GM20431 (cell line): Measurements from ENCODE around the gene ANKRD10.
"Not testable (repeated sequence)": the region's sequence is repeated elsewhere in the genome, so short reads cannot be mapped to it uniquely, and the experiment has no call there.

Source experiments
- in situ Hi-C: fragments of 300-500 bp; cut with MseI, MboI; formaldehyde crosslinking; loops from one replicate; pipeline ENCODE4 v1.15.0; 2020; ENCODE audit warnings: low sequenced_read_pairs; ENCODE audit not compliant: unreplicated experiment

ANKRD10 gene

DNA sequence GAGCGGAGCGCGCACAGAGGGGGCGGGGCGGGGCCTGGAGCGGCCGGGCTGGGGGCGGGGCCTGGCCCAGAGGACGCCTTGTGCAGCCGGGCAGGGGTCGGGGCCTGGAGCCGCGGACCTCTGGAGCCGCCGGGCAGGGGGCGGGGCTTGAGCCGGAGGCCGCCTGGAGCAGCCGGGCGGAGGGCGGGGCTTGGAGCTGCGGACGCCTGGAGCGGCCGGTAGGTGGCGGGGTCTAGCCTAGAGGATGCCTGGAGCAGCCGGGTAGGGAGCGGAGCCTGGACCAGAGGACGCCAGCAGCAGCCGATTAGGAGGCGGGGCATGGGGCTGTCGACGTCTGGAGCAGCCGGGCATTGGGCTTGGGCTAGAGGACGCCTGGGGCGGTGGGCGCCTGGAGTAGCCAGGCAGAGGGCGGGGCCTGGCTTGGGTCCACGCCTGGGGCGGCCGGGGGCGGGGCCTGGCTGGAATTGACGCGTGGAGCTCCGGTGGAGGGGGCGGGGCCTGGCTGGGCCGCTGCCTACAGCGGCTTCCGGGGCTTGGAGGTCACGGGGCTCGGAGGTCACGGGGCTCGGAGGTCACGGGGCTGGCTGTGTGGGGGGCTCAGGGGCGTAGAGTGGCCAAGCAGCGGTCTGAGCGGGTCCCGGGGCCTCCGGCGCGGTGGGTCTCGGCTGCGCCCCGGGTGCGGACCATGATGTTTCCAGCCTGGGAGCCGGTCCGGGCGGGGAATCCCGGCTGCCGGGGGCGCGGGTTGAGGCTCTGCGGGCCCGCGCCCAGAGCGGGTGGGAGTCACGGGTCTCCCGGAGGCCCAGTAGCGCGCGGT lies at the start of gene ANKRD10:
TSS of gene ANKRD10 (minus strand) at position 13 of the 817 bp plus-strand sequence. CDS start 135 bp downstream, outside the sequence.
- in situ Hi-C loops, result no loop called here

DNA sequence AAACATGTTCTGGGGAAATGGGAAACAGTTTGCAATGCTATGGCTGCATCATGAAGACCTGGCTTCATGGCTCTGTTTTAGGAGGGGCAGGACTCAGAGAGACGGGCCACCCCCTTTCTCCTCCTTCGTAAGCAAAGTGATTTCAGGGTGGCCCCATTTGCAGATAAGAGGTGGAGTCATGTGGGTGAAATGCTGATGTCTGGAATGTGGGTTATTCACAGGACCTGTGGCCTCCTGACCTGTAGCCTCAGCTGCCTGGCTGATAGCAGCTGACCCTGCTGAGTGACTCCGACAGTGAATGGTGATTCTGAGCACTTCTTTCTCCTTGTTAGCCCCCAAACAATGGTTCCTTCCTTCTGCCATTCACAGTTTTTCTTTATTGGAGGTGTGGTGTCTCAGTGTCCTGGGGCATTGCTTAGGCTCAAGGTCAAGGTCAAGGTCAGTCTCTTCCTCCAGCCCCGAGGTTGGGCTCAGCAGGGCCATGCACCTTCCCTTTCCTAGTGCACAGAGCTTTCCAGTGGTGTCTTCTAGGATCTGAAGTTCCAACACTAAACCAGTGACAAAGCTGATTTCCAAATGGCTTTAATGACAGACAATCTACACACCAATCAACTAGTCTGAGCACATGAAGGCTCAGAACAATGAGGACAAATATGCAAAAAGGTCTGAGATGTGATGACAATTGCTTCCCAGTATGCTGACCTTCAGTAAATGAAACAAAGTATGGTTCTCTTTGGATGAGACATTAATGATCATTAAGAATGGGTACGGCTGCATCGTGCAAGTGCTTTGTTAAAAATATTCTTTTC lies 49.6 kb upstream of the ANKRD10 start:
- in situ Hi-C loops, result no loop called here

DNA sequence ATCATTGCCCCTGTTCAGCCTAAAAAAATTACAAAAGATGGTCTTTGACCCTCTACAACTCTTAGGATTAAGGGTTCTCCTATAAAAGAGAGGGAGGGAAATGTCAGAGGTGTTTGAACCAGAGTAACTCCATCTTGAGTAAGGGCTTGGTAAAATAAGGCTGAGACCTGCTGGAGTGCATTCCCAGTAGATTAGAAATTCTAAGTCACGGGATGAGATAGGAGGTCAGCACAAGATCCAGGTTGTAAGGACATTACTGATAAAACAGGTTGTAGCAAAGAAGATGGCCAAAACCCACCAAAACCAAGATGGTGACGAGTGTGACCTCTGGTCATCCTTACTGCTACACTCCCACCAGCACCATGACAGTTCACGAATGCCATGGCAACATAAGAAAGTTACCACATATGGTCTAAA lies 48.7 kb upstream of the ANKRD10 start:
- in situ Hi-C loops, result no loop called here

DNA sequence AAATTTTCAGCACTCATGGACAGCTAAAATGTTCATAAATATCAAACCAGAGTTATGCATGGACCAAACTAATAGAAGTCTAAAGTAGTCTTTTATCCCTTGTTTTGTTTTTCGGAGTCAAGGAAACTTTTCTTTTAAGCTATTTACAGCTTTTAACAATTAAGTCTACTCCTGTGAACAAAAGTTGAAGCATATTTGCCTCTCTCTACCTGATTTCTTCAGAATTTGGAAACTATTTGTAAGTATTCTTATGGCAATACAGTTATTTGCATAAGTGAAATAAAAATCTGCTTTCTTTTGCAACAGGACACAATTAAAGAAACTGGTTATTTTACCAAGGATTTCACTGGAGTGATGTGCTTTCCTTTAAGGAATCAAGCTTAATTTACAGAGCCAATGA lies 47.1 kb upstream of the ANKRD10 start:
- in situ Hi-C loops, result no loop called here

DNA sequence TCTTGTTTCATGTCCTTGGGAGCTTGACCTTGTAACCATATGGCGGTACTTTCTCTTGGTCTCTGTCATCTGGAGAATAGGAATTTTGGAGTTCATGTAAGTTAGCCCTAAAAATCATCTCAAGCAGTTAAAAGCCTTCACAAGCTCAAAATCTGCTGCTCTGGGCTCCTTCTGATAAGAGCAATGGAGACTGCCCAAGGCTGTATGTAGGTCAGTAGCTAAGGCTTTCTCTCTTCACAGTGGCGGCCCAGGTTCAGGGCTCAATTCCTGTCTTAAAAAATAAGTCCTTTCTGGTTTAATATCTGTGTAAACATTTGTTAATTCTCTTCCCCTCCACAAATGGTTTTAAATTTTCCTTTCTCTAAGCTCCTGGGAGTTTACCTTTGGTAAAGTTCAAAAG lies 45.3 kb upstream of the ANKRD10 start:
- in situ Hi-C loops, result no loop called here

DNA sequence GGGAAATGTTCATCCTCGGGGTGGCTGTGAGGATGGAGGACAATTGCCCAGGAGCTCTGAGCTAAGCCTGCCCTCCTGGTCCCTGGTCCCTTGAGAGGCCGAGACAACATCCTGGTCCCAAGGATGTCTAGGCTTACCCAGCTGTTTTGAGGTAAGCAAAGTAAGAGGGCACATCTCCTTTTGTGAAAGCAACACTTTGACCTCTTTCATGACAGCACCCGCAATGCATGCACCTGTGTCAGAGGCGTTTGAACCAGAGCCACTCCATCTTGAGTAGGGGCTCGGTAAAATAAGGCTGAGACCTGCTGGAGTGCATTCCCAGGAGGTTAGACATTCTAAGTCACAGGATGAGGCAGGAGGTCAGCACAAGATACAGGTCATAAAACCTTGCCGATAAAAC lies 43.1 kb upstream of the ANKRD10 start:
- in situ Hi-C loops, result no loop called here

DNA sequence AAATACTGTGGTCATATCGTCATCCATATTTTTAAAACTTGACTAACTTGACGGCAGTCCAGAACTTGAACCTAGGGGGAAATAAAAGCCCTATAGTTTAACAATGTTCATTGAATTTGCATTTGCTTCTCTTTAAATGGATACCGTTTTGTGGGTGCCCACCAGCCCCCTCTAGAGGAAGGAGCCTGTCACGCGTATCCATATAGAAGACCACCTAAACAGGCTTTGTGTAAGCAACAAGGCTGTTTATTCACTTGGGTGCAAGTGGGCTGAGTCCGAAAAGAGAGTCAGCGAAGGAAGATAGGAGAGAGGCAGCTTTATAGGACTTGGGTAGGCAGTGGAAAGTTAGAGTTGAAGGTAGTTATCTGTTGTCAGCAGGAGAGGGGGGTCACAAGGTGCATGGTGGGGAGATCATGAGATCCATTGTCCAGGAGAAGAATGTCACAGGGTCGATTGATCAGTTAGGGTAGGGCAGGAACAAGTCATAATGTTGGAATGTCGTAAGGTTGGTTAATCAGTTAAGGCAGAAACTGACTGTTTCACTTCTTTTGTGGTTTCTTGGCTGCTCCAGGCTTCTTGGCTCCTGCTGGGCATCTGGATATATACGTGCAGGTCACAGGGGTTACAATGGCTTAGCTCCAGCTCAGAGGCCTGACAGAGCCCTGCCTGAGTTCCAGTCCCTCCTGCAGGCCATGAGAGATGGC lies 42.5 kb upstream of the ANKRD10 start:
- in situ Hi-C loops, result no loop called here

DNA sequence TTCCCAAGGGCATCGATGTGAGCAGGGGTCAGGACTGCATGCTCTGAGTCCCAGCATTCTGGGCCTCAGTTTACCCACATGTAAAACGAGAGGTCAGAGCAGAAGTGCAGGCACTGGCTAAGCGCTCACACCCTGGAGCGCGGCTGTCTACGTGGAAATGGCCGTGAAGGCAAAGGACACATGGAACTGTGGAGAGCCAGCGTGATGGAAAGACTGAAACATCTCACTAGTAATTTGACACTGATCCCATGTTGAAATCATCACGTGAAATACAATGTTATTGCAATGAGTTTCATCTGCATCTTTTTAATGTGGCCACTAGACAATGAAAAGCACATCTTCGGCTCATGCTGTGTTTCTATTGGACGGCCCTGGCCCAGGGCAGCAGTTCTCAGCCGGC lies 41.3 kb upstream of the ANKRD10 start:
- in situ Hi-C loops, result not testable (repeated sequence)

DNA sequence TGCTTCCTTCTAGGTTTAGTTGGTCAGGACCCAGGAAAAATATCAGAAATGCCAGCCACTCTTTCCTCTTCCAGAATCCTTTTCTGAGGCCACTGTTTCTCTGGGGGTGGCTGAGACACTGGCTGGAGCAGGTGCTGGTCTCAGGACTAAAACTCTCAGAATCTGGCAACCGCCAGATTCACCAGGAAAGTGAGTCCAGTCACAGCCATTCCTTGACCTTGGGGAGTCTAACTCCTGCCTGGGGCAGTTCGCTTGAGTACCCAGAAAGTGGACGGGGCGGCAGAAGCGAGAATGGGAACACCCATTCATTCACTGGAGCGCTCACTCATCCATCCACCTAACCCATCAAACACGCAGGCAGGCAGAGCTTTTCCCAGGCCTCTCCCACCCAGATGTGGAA lies 40.7 kb upstream of the ANKRD10 start:
- in situ Hi-C loops, result not testable (repeated sequence)

DNA sequence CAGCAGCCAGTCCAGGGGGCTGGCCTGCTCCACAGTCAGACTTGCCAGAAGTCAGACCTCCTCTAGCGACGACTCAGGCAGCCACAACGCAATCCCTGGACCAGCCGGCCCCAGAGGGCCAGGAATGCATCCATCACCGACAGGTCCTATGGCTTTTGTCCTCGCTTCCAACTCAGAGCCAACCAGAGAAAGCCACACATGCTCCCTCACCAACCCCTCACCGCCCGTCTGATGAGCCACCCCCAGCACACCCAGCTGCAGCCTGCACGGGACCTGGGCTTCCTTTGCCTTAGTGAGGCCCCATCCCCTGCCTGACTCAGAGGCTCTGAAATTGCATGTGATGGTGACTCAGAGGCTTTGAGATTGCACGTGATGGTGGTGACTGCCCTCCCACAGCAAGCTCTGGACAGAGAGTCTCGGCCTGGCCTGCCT lies 40.2 kb upstream of the ANKRD10 start:
- in situ Hi-C loops, result not testable (repeated sequence)

DNA sequence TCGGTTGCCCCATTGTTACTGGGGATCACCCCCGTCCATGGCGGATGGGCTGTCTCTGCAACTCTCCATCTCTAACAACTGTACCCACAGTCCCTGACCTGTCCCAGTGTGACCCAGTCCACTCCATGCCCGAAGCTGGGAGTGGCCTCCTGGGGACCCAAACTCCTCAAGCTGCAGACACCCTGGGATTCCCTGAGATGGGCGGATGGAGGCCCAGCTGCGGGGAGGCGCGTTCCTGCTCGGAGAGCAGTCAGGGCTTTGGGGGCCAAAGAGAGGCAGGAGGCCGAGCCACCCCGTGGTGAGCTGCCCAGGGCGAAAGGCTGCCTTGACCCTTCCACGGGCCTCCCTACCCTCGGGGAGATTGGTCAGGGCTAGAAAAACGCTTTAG lies 39.7 kb upstream of the ANKRD10 start:
- in situ Hi-C loops, result not testable (repeated sequence)

DNA sequence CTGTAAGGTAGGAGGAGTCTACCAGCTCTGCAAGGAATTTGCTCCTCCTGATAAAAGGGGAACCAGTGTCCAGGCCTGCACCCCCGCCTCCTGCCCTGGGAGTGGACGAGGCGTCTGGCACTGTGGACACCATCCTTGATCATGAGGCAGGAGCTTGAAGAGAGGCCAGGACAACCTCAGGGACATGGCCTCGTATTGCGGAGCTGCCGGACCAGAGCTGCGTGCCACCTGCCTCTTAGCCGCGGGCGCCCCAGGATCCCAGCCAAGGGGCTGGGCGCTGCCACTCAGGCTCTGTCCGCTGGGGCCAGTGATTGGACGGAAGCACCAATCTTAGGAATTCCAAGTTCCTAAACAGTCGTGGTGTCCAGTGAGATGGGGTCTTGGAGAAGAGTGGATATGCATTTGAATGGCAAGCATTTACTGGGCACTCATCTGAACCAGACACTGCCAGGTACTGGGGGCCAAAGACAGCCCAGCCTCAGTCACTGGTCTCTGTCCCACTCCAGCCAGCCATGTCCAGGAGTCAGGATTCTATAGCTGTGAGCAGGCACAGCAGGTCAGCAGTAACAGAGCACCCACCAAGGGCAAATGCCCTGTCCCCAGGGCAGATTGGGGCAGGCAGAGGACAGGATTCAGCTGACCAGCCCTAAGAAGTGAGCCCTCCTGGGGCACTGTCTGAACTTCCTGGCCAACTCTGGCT lies 39.1 kb upstream of the ANKRD10 start:
- in situ Hi-C loops, result no loop called here

DNA sequence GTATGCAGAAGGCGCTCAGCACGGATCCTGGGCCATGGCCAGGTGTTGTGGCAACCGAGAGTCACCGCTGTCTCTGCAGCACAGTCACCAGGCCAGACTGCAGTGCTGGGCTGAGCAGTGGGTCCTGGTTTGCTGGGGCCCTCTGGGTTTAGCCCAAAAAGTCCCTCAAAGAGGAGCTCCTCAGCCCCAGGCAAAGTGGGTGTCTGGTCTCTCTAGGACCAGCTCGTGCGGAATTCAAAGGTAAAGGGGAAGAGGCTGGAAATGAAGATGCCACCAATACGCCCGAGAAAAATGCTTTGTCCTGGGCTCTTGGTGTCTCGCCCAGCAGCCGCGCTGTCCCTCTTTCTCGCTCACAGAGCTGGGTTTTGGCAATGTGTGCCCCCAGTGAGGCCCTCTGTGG lies 38.5 kb upstream of the ANKRD10 start:
- in situ Hi-C loops, result no loop called here

DNA sequence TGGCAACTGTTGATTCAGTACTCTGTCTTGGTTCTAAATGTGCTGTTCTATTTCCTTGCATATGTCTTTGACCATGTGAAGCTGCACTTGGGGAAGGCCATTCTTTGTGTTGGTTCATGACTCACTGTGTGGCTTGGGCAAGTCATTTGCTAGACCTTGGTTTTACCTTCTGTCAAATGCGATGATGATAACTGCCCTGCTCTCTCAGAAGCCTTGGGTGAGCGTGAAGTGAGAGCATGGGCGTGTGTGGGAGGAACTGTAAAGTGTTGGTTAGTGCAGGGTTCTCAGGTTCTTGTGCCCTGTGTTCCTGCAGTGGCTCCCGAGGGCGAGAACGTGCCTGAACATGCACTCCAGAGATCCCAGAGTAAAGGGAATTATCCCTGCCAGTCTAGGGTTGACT lies 37.3 kb upstream of the ANKRD10 start:
- in situ Hi-C loops, result not testable (repeated sequence)

DNA sequence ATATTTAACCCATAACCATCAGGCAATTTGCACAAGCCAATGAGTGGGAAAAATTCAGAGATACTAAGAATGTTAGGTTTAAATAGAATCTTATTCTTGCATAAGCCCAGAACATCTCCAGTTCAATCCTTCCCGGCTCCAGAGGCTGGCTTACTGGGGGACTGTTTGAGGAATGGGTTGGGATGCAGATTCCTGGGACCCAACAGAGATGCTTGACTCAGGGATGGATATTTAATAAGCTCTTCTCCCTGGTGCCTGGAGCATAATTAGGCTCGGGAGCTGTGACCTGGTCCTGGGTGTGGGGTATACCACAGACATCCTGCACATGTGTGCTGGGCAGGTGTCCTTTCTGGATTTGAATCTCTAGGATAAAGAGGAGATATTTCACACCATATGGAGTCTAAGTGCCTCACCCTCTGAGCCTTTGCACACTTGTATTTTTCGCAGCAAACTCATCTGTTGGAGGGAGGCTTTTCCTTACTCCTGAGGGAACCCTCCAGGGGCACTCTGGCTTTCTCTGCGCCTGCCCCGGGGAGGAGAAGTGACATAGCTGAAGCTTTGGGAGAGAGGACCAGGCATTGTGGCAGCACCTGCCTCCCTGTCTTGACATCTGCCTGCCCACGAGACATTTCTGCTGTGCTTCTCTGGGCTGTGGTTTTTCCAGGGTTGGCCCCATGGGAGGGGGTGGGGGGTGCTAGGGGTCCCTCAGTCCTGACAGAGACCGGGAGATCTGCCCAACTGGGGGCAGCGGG lies 36.1 kb upstream of the ANKRD10 start:
- in situ Hi-C loops, result no loop called here

DNA sequence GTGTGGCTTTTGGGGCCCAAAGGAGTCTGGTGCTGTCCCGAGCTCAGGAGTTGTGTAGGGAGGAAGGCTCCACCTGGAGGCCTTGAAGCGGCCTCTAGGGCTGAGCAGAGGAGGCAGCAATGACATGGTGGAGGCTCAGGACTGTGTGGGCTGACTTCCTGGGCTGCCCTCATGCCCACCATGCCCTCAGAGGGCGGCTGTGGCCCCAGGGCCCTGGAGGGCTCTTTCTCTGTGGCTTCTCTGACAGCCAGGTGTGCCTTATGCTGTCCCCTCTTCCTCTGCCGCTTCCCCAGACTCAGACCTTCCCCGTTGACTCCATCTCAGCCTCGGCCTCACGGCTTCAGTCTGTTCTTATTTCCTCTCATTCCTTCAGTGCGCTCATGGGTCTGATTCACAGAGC lies 35.5 kb upstream of the ANKRD10 start:
- in situ Hi-C loops, result no loop called here

DNA sequence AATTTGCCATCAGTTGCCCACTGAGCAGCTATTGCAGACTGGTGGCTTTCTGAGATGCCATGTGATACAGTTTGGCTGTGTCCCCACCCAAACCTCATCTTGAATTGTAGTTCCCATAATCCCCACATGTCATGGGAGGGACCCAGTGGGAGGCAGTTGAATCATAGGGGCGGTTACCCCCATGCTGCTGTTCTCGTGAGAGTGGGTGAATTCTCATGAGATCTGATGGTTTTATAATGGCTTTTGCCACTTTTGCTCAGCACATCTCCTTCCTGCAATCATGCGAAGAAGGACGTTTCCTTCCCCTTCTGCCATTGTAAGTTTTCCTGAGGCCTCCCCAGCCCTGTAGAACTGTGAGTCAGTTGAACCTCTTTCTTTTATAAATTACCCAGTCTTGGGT lies 34.8 kb upstream of the ANKRD10 start:
- in situ Hi-C loops, result no loop called here

DNA sequence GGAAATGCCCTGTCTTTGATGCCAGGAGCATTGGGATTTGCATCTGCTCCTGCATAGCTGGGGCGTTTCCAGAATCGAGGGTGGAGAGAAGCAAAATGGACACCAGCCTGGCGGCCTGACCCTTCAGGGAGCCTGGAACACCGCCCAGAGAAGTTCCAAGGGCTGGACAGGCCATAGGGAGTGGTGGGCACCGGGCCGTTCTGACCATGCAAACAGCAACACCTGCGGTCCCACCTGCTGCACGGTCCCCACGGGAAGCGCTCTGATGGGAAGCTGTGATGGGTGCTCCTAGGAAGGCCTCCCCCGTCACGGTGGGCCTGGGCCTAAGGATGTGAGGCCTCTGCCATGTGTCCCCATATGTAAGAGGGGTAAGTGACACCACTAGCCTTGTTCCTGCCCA lies 34.2 kb upstream of the ANKRD10 start:
- in situ Hi-C loops, result no loop called here

DNA sequence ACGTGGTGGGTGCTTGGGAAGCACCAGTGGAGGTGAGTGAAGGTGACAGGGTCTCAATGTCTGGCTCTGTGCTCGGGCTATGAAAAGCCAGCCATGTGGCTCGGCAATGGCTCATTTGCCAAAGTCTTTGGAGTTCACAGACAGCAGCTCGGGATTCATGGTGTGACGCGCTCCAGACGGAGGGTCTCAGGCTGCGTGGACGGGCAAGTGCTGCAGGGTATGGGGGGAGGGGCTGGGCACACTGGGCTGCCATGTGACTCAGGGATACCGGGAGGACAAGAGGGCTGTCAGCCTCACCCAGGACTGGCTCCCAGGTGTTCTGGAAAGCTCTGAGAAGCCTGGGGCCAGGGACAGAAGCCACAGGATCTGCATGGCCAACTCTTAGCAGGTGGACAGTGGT lies 32.5 kb upstream of the ANKRD10 start:
- in situ Hi-C loops, result not testable (repeated sequence)
